ENCODE results near the gene GNA15. TPM values are rescaled to one million over a fixed set of nuclear protein-coding genes. Genes with fewer than 3 reads are reported as not detected.

Gene GNA15
- total RNA-seq, 2 donors from 2014 or later: not detected

DNA sequence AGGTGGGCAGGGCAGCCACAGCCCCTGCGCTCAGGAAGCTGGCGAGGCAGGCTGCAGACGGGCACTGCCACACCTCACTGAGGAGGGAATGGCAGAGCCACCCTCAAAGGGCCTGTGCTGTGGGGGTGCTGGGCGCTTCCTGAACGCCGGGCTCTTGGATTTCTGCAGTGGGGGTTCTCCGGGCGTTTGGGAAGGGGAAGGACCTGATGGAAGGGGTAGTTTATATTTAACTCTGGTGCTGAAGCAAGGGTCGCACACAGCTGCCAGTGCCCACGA is 31.2 kb upstream of the GNA15 start:
- no peaks in the 10 kb centered on the region for H3K9me3 ChIP-seq (ENCODE audit: control insufficient read depth, low read length)
- no peaks in the 10 kb centered on the region for H3K9me3 Mint-ChIP-seq
- no peaks in the 10 kb centered on the region for H3K36me3 ChIP-seq (ENCODE audit: control insufficient read depth, insufficient read depth, low read length)
- no peak for DNase-seq
- H3K4me1 Mint-ChIP-seq: peaks cover 14% of the 10 kb centered on the region
- no peak overlapping the region for H3K27ac Mint-ChIP-seq
- H3K4me3 ChIP-seq (ENCODE audit: low read length): no peak overlapping the region
- H3K36me3 Mint-ChIP-seq (ENCODE audit: low read depth): peaks cover 3% of the 10 kb centered on the region
- H3K9ac ChIP-seq (ENCODE audit: extremely low read depth, low read length, poor library complexity, severe bottlenecking): no peak overlapping the region
- H3K27me3 ChIP-seq (ENCODE audit: control insufficient read depth, insufficient read depth, low read length, poor library complexity, severe bottlenecking): no peaks in the 10 kb centered on the region
- TF ChIP-seq, protein P1, sequence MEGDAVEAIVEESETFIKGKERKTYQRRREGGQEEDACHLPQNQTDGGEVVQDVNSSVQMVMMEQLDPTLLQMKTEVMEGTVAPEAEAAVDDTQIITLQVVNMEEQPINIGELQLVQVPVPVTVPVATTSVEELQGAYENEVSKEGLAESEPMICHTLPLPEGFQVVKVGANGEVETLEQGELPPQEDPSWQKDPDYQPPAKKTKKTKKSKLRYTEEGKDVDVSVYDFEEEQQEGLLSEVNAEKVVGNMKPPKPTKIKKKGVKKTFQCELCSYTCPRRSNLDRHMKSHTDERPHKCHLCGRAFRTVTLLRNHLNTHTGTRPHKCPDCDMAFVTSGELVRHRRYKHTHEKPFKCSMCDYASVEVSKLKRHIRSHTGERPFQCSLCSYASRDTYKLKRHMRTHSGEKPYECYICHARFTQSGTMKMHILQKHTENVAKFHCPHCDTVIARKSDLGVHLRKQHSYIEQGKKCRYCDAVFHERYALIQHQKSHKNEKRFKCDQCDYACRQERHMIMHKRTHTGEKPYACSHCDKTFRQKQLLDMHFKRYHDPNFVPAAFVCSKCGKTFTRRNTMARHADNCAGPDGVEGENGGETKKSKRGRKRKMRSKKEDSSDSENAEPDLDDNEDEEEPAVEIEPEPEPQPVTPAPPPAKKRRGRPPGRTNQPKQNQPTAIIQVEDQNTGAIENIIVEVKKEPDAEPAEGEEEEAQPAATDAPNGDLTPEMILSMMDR (conservative IDR thresholded peaks at IDR 0.05): no peak
- H3K27me3 Mint-ChIP-seq (ENCODE audit: insufficient read depth): no peaks in the 10 kb centered on the region
- no peak overlapping the region for H3K4me3 Mint-ChIP-seq
- H3K4me1 ChIP-seq (ENCODE audit: control insufficient read depth, insufficient read depth, low read length): no peaks in the 10 kb centered on the region
- H3K27ac ChIP-seq (ENCODE audit: low read depth, low read length): no peak overlapping the region
- WGBS, 2 experiments (ENCODE audit: insufficient coverage in 1 of 2, insufficient read length in 1 of 2): 91 to 100% methylated on average over 2 to 10 of the region's 10 CpGs

DNA sequence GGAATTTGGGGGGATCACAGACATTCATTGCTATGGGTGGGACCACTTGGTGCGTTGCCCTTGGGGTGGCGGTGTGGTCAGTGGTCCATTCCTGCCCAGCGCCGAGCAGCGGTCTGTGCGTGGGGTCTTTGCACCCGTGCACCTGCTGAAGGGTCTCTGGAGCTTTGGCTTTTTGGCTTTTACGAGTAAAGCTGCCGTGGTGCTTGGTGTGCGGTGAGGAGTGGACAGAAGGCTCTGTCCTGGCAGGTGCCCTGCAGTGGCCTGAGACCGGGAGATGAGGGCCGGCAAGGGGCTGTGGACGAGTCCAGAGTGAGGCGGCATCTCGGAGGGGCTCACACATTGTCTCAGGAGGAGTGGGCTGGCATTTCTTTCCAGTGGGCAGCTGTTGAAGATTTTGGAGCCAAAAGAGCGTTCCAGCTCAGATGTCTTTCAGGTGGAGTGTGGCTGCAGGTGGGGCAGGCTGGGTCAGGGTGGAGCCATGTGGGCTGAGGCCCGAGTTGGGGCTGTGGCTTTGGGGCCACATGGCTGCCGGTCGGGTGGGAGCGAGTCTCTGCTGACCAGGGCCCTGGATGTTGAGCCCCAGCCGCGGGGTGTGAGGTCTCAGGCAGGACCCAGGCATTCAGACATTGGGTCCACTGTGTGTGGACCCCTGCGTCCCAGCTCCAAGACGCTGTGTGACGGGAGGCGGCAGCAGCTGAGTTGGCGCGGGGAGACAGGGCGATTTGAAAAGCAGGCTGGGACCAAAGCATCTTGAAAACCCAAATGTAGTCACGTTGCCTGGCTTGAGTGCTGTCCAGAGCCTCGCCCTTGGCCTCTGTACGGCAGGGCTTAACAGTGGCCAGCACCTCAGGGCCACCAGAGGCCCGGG is 30.0 kb upstream of the GNA15 start:
- no peaks in the 10 kb centered on the region for H3K9me3 ChIP-seq (ENCODE audit: control insufficient read depth, low read length)
- H3K27me3 ChIP-seq (ENCODE audit: control insufficient read depth, insufficient read depth, low read length, poor library complexity, severe bottlenecking): no peaks in the 10 kb centered on the region
- H3K4me3 Mint-ChIP-seq: no peak overlapping the region
- 94 to 96% methylated on average over 26 to 33 of the region's 33 CpGs for WGBS, 2 experiments (ENCODE audit: insufficient coverage in 1 of 2, insufficient read length in 1 of 2)
- H3K4me1 Mint-ChIP-seq: peaks cover 14% of the 10 kb centered on the region
- peak overlapping the region; percentile 55 for H3K27ac Mint-ChIP-seq
- no peak overlapping the region for H3K9ac ChIP-seq (ENCODE audit: extremely low read depth, low read length, poor library complexity, severe bottlenecking)
- no peaks in the 10 kb centered on the region for H3K36me3 ChIP-seq (ENCODE audit: control insufficient read depth, insufficient read depth, low read length)
- no peak overlapping the region for H3K27ac ChIP-seq (ENCODE audit: low read depth, low read length)
- no peaks in the 10 kb centered on the region for H3K9me3 Mint-ChIP-seq
- DNase-seq: no peak
- no peaks in the 10 kb centered on the region for H3K27me3 Mint-ChIP-seq (ENCODE audit: insufficient read depth)
- TF ChIP-seq, protein P1 (conservative IDR thresholded peaks at IDR 0.05): no peak
- H3K4me1 ChIP-seq (ENCODE audit: control insufficient read depth, insufficient read depth, low read length): no peaks in the 10 kb centered on the region
- peaks cover 5% of the 10 kb centered on the region for H3K36me3 Mint-ChIP-seq (ENCODE audit: low read depth)
- H3K4me3 ChIP-seq (ENCODE audit: low read length): no peak overlapping the region

DNA sequence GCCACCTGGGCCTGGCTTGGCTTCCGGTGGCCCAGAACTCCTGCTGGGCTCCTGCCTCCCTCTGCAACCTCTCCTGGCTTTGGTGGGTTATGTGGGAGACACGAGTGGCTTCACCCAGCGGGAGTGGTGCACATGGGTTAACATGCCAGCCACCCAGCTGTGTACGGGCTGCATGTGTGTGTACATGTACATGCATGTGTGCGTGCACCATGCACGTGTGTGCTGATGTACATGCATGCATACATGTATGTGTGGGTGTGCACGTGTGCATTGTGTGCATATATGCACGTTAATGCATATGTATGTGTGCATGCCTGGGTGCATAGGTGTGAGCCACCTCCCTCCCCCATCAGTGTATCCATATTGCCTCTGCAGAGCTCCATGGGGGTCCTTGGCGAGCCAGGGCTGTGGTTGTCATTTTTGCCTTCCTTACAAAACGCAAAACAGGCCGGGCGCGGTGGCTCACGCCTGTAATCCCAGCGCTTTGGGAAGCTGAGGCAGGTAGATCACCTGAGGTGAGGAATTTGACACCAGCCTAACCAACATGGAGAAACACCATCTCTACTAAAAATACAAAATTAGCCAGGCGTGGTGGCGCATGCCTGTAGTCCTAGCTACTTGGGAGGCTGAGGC is 29.2 kb upstream of the GNA15 start:
- H3K4me3 ChIP-seq (ENCODE audit: low read length): no peak overlapping the region
- H3K27me3 ChIP-seq (ENCODE audit: control insufficient read depth, insufficient read depth, low read length, poor library complexity, severe bottlenecking): no peaks in the 10 kb centered on the region
- DNase-seq: no peak
- Mint-ChIP-seq H3K4me3 (no peak overlapping the region), H3K36me3 (ENCODE audit: low read depth) (peaks cover 8% of the 10 kb centered on the region), H3K9me3 (no peaks in the 10 kb centered on the region), H3K4me1 (peaks cover 14% of the 10 kb centered on the region), H3K27ac (no peak overlapping the region), H3K27me3 (ENCODE audit: insufficient read depth) (no peaks in the 10 kb centered on the region)
- H3K4me1 ChIP-seq (ENCODE audit: control insufficient read depth, insufficient read depth, low read length): no peaks in the 10 kb centered on the region
- peaks cover under 1% of the 10 kb centered on the region for H3K36me3 ChIP-seq (ENCODE audit: control insufficient read depth, insufficient read depth, low read length)
- WGBS, 2 experiments (ENCODE audit: insufficient coverage in 1 of 2, insufficient read length in 1 of 2): 91 to 95% methylated on average over 9 to 17 of the region's 17 CpGs
- TF ChIP-seq, protein P1 (conservative IDR thresholded peaks at IDR 0.05): no peak
- no peak overlapping the region for H3K9ac ChIP-seq (ENCODE audit: extremely low read depth, low read length, poor library complexity, severe bottlenecking)
- H3K9me3 ChIP-seq (ENCODE audit: control insufficient read depth, low read length): no peaks in the 10 kb centered on the region
- H3K27ac ChIP-seq (ENCODE audit: low read depth, low read length): no peak overlapping the region
